ENCODE measurements around the gene BEAN1.

BEAN1 gene

GRCh38 chr16:66431760-66432159 lies 4.7 kb downstream of the BEAN1 start:
- DNase-seq (ENCODE audit: extremely low spot score) = no peak
- ChIA-PET POLR2A (no interaction called here), CTCF (interaction anchor here (1.6 kb wide), 1 partner anchor 17 kb away, joined by 3 read pairs; no protein-coding TSS in a partner anchor)
- TF ChIP-seq, protein P1, sequence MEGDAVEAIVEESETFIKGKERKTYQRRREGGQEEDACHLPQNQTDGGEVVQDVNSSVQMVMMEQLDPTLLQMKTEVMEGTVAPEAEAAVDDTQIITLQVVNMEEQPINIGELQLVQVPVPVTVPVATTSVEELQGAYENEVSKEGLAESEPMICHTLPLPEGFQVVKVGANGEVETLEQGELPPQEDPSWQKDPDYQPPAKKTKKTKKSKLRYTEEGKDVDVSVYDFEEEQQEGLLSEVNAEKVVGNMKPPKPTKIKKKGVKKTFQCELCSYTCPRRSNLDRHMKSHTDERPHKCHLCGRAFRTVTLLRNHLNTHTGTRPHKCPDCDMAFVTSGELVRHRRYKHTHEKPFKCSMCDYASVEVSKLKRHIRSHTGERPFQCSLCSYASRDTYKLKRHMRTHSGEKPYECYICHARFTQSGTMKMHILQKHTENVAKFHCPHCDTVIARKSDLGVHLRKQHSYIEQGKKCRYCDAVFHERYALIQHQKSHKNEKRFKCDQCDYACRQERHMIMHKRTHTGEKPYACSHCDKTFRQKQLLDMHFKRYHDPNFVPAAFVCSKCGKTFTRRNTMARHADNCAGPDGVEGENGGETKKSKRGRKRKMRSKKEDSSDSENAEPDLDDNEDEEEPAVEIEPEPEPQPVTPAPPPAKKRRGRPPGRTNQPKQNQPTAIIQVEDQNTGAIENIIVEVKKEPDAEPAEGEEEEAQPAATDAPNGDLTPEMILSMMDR (IDR thresholded peaks at IDR 0.05; ENCODE audit: control extremely low read depth, extremely low read depth, low read depth, missing control alignments) = no peak

DNA sequence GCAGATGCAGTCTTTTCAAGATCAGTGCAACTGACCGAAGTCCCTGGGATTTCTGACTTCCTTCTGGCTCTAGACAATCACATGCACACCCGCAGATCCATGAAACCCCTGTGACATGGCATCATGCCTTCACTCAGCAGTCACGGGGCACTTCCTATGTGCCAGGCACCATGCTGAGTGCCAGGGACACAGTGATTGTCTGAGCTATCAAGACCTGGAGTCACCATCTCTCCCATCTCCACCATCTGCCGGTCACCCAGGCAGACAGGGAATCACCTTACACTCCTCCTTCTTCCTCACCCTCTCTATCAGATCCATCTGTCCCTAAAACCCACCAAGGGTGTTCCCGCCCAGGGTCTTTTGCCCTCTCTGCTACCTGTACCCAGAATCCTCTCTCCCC lies 5.3 kb downstream of the BEAN1 start:
- TF ChIP-seq, protein P1 (IDR thresholded peaks at IDR 0.05; ENCODE audit: control extremely low read depth, extremely low read depth, low read depth, missing control alignments) = no peak
- DNase-seq (ENCODE audit: extremely low spot score) = no peak
- ChIA-PET POLR2A (no interaction called here), CTCF (interaction anchor here (1.6 kb wide), 1 partner anchor 18 kb away, joined by 3 read pairs; no protein-coding TSS in a partner anchor)

- POLR2A ChIA-PET = no interaction called here
- no peak for DNase-seq (ENCODE audit: extremely low spot score)
- TF ChIP-seq, protein P1 (IDR thresholded peaks at IDR 0.05; ENCODE audit: control extremely low read depth, extremely low read depth, low read depth, missing control alignments) = no peak
- CTCF ChIA-PET = interaction anchor here (0.8 to 1.5 kb wide), 3 partner anchors 9 to 154 kb away, joined by 3 to 4 read pairs (median 4); no protein-coding TSS in a partner anchor
Observed at GRCh38 chr16:66434619-66435430, 7.7 kb downstream of the BEAN1 start.

DNA sequence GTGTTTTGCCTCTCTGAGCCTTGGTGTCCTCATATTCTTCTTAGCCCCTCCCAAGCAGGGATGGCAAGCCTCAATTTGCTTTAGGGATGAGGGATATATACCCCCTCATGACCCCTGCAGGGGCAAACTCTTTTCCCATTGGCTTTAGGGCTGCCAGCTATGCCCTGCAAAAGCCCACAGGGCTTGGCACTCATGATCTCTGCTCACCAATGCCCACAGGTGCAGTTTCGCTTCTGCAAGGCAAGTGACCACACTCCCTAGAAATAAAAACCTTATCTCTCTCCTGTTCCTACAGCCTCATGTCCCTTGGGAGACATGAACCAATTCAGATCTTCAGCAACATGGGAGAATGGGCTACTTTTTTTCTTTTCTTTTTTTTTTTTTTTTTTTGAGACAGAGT lies 8.8 kb downstream of the BEAN1 start:
- ChIA-PET POLR2A (no interaction called here), CTCF (interaction anchor here (1.5 kb wide), 1 partner anchor 153 kb away, joined by 4 read pairs; no protein-coding TSS in a partner anchor)
- DNase-seq (ENCODE audit: extremely low spot score) = no peak
- TF ChIP-seq, protein P1 (IDR thresholded peaks at IDR 0.05; ENCODE audit: control extremely low read depth, extremely low read depth, low read depth, missing control alignments) = no peak

- TF ChIP-seq, protein P1 (IDR thresholded peaks at IDR 0.05; ENCODE audit: control extremely low read depth, extremely low read depth, low read depth, missing control alignments) = no peak
- DNase-seq (ENCODE audit: extremely low spot score) = no peak
- ChIA-PET CTCF (no interaction called here), POLR2A (no interaction called here)
Observed at GRCh38 chr16:66437391-66437945, 10.4 kb downstream of the BEAN1 start.

GRCh38 chr16:66438536-66438935 lies 11.4 kb downstream of the BEAN1 start:
- ChIA-PET POLR2A (no interaction called here), CTCF (no interaction called here)
- DNase-seq (ENCODE audit: extremely low spot score) = no peak
- TF ChIP-seq, protein P1 (IDR thresholded peaks at IDR 0.05; ENCODE audit: control extremely low read depth, extremely low read depth, low read depth, missing control alignments) = no peak

Data from GM10248 (cell line).